ENCODE results near the gene TRIO. TPM values are rescaled to one million over a fixed set of nuclear protein-coding genes. Genes with fewer than 3 reads are reported as not detected.

The TRIO gene
- total RNA-seq, 1 donor from 2014 or later = 111 TPM

GRCh38 chr5:14353726-14354474 lies 210.8 kb downstream of the TRIO start:
- DNase-seq (ENCODE audit: low spot score) = no peak

- no peak for DNase-seq (ENCODE audit: low spot score)
Observed at GRCh38 chr5:14355391-14355790, 212.2 kb downstream of the TRIO start.

GRCh38 chr5:14356305-14356704 lies 213.2 kb downstream of the TRIO start:
- no peak for DNase-seq (ENCODE audit: low spot score)

GRCh38 chr5:14357441-14357840 lies 214.3 kb downstream of the TRIO start:
- DNase-seq (ENCODE audit: low spot score) = no peak

GRCh38 chr5:14357851-14358250 lies 214.7 kb downstream of the TRIO start:
- DNase-seq (ENCODE audit: low spot score) = no peak

- DNase-seq (ENCODE audit: low spot score) = no peak
Observed at GRCh38 chr5:14358536-14358935, 215.4 kb downstream of the TRIO start.

- DNase-seq (ENCODE audit: low spot score) = no peak
Observed at GRCh38 chr5:14359069-14360043, 216.2 kb downstream of the TRIO start.

- DNase-seq (ENCODE audit: low spot score) = no peak
Observed at GRCh38 chr5:14362491-14362890, 219.3 kb downstream of the TRIO start.

GRCh38 chr5:14364096-14364495 lies 221.0 kb downstream of the TRIO start:
- DNase-seq (ENCODE audit: low spot score) = no peak

- no peak for DNase-seq (ENCODE audit: low spot score)
Observed at GRCh38 chr5:14364576-14365472, 221.7 kb downstream of the TRIO start.

- no peak for DNase-seq (ENCODE audit: low spot score)
Observed at GRCh38 chr5:14365831-14366430, 222.8 kb downstream of the TRIO start.

GRCh38 chr5:14366763-14367162 lies 223.6 kb downstream of the TRIO start:
- no peak for DNase-seq (ENCODE audit: low spot score)

- no peak for DNase-seq (ENCODE audit: low spot score)
Observed at GRCh38 chr5:14367364-14367763, 224.2 kb downstream of the TRIO start.

GRCh38 chr5:14369780-14370179 lies 226.6 kb downstream of the TRIO start:
- no peak for DNase-seq (ENCODE audit: low spot score)

GRCh38 chr5:14370386-14370785 lies 227.2 kb downstream of the TRIO start:
- no peak for DNase-seq (ENCODE audit: low spot score)

- DNase-seq (ENCODE audit: low spot score) = no peak
Observed at GRCh38 chr5:14373685-14374084, 230.5 kb downstream of the TRIO start.

- no peak for DNase-seq (ENCODE audit: low spot score)
Observed at GRCh38 chr5:14374100-14374499, 231.0 kb downstream of the TRIO start.

GRCh38 chr5:14376789-14377188 lies 233.6 kb downstream of the TRIO start:
- DNase-seq (ENCODE audit: low spot score) = no peak

- peak; percentile 24 for DNase-seq (ENCODE audit: low spot score)
Observed at GRCh38 chr5:14379739-14380497, 236.8 kb downstream of the TRIO start.

GRCh38 chr5:14380712-14381111 lies 237.6 kb downstream of the TRIO start:
- DNase-seq (ENCODE audit: low spot score) = no peak

- DNase-seq (ENCODE audit: low spot score) = no peak
Observed at GRCh38 chr5:14382640-14383039, 239.5 kb downstream of the TRIO start.
